GM23338 (cell line): ENCODE data around the gene SEH1L. TPM values are rescaled to one million over a fixed set of nuclear protein-coding genes. Genes with fewer than 3 reads are reported as not detected.

Experiments
- ATAC-seq: fragments of 200-7000 bp; cut with Tn5 transposase; 3 replicates; pipeline ENCODE4 v1.9.1; 2020
- DNase-seq: peaks from one replicate; pipeline ENCODE4 v3.0.0-alpha.2; 2015; ENCODE audit warnings: low spot score
- H2AFZ ChIP-seq: fragments of 200-600 bp; sonication (generic); 2 replicates; pipeline ENCODE4 v1.8.0; 2016; ENCODE audit warnings: antibody characterized with exemption, mild to moderate bottlenecking, moderate library complexity
- H3F3A ChIP-seq: fragments of 200-600 bp; sonication (generic); replicated peaks from 2 replicates; pipeline ENCODE4 v1.8.0; 2017; ENCODE audit warnings: antibody characterized with exemption, mixed run types, low read depth
- H3K27ac ChIP-seq: fragments of 200-600 bp; sonication (generic); 2 replicates; pipeline ENCODE4 v1.6.1; 2016; ENCODE audit warnings: low read depth
- H3K27me3 ChIP-seq: fragments of 200-600 bp; sonication (generic); 2 replicates; pipeline ENCODE4 v1.8.0; 2016; ENCODE audit warnings: mild to moderate bottlenecking, mixed run types, moderate library complexity; ENCODE audit not compliant: insufficient read depth
- H3K36me3 ChIP-seq: fragments of 200-600 bp; sonication (generic); 2 replicates; pipeline ENCODE4 v1.8.0; 2016; ENCODE audit warnings: mild to moderate bottlenecking; ENCODE audit not compliant: insufficient read depth
- H3K4me1 ChIP-seq: fragments of 200-600 bp; sonication (generic); 2 replicates; pipeline ENCODE4 v1.8.0; 2016; ENCODE audit warnings: mild to moderate bottlenecking, moderate library complexity; ENCODE audit not compliant: insufficient read depth
- H3K4me2 ChIP-seq: fragments of 200-600 bp; sonication (generic); 2 replicates; pipeline ENCODE4 v1.7.1; 2017; ENCODE audit warnings: mixed run types
- H3K4me3 ChIP-seq: fragments of 200-600 bp; sonication (generic); 2 replicates; pipeline ENCODE4 v1.6.1; 2016; ENCODE audit warnings: mixed run types
- H3K79me2 ChIP-seq: fragments of 200-600 bp; sonication (generic); replicated peaks from 2 replicates; pipeline ENCODE4 v1.8.0; 2017; ENCODE audit warnings: mild to moderate bottlenecking; ENCODE audit not compliant: insufficient read depth
- H3K9me2 ChIP-seq: fragments of 200-600 bp; sonication (generic); 2 replicates; pipeline ENCODE4 v1.8.0; 2017; ENCODE audit not compliant: insufficient read depth
- H4K20me1 ChIP-seq: fragments of 200-600 bp; sonication (generic); replicated peaks from 2 replicates; pipeline ENCODE4 v1.8.0; 2017; ENCODE audit warnings: mild to moderate bottlenecking; ENCODE audit not compliant: insufficient read depth
- H3K27ac Mint-ChIP-seq: 2 replicates; pipeline ENCODE4 v1.8.0; 2020; ENCODE audit warnings: inconsistent platforms, mild to moderate bottlenecking, moderate library complexity, mixed read lengths
- H3K27me3 Mint-ChIP-seq: 3 replicates; pipeline ENCODE4 v1.8.0; 2022; ENCODE audit warnings: low read depth, mild to moderate bottlenecking, moderate library complexity, mixed read lengths, inconsistent platforms; ENCODE audit not compliant: insufficient read depth, poor library complexity
- H3K36me3 Mint-ChIP-seq: 3 replicates; pipeline ENCODE4 v1.8.0; 2021; ENCODE audit warnings: low read depth, mild to moderate bottlenecking, inconsistent platforms, moderate library complexity, mixed read lengths
- H3K4me1 Mint-ChIP-seq: 3 replicates; pipeline ENCODE4 v1.8.0; 2020; ENCODE audit warnings: mild to moderate bottlenecking, inconsistent platforms, mixed read lengths
- H3K4me3 Mint-ChIP-seq: 3 replicates; pipeline ENCODE4 v1.8.0; 2021; ENCODE audit warnings: moderate library complexity, mild to moderate bottlenecking, inconsistent platforms, mixed read lengths
- H3K9me3 Mint-ChIP-seq: 3 replicates; pipeline ENCODE4 v1.8.0; 2020; ENCODE audit warnings: moderate library complexity, mild to moderate bottlenecking, inconsistent platforms, mixed read lengths
- CREB1 ChIP-seq: fragments of 250-450 bp; sonication (Bioruptor Pico); IDR thresholded peaks from 2 replicates; pipeline ENCODE4 v1.5.0; 2020; ENCODE audit warnings: low read depth, mild to moderate bottlenecking, moderate library complexity
- CTCF ChIP-seq, 2 experiments: fragments of 200-600 bp in 1 of 2; sonication (generic) in 1 of 2; conservative IDR thresholded peaks; 2 replicates each; pipeline versions ENCODE4 v1.5.1 to v1.6.1; 2016 to 2017; ENCODE audit warnings: antibody characterized with exemption in 2 of 2, low read depth in 2 of 2, mild to moderate bottlenecking in 2 of 2, moderate library complexity in 1 of 2
- ETS1 ChIP-seq: IDR thresholded peaks from 2 replicates; pipeline ENCODE4 v1.6.1; 2016; ENCODE audit warnings: antibody characterized with exemption
- EZH2 ChIP-seq: fragments of 200-600 bp; sonication (generic); IDR thresholded peaks from one replicate; pipeline ENCODE4 v1.8.0; 2017; ENCODE audit warnings: antibody characterized with exemption, mild to moderate bottlenecking, low read depth; ENCODE audit not compliant: unreplicated experiment
- EZH2phosphoT487 ChIP-seq: fragments of 200-600 bp; sonication (generic); IDR thresholded peaks from one replicate; pipeline ENCODE4 v1.8.1; 2018; ENCODE audit warnings: antibody characterized with exemption; ENCODE audit not compliant: unreplicated experiment
- JUNB ChIP-seq: IDR thresholded peaks from one replicate; pipeline ENCODE4 v1.6.1; 2016; ENCODE audit warnings: antibody characterized with exemption; ENCODE audit not compliant: unreplicated experiment
- NANOG ChIP-seq: IDR thresholded peaks from 2 replicates; pipeline ENCODE4 v1.6.1; 2016; ENCODE audit warnings: antibody characterized with exemption, borderline replicate concordance
- POLR2AphosphoS5 ChIP-seq: IDR thresholded peaks from 2 replicates; pipeline ENCODE4 v1.6.1; 2016; ENCODE audit warnings: antibody characterized with exemption, low read depth
- REST ChIP-seq: IDR thresholded peaks from one replicate; pipeline ENCODE4 v1.6.1; 2018; ENCODE audit warnings: antibody characterized with exemption; ENCODE audit not compliant: unreplicated experiment
- STAT1 ChIP-seq: IDR thresholded peaks from one replicate; pipeline ENCODE4 v1.6.1; 2016; ENCODE audit warnings: antibody characterized with exemption; ENCODE audit not compliant: unreplicated experiment
- ZNF114 ChIP-seq: fragments of 250-450 bp; sonication (Bioruptor Pico); IDR thresholded peaks from 2 replicates; pipeline ENCODE4 v1.5.0; 2020; ENCODE audit warnings: mild to moderate bottlenecking, moderate library complexity
- ZNF331 ChIP-seq: fragments of 250-450 bp; sonication (Bioruptor Pico); IDR thresholded peaks from 2 replicates; pipeline ENCODE4 v1.5.0; 2020; ENCODE audit warnings: low read depth, mild to moderate bottlenecking, moderate library complexity
- ZNF462 ChIP-seq: fragments of 250-450 bp; sonication (Bioruptor Pico); IDR thresholded peaks from 2 replicates; pipeline ENCODE4 v1.5.0; 2020; ENCODE audit warnings: mild to moderate bottlenecking, moderate library complexity
- polyA plus RNA-seq: library from polyadenylated mRNA; unstranded; fragments of >200 nt; fragmentation: Nextera tagmentation; extraction: Ambion mirVana; gene quantifications from 2 replicates; pipeline ENCODE4 v1.2.1, GENCODE V29; 2016
- total RNA-seq: library from RNA; depleted of rRNA; stranded (reverse); fragments of >200 nt; shearing (Covaris generic); gene quantifications from 2 replicates; pipeline ENCODE4 v1.2.3, GENCODE V29; 2014

The SEH1L gene
- total and polyA plus RNA-seq, 2 experiments from 2014 or later: 46.9 to 72.0 TPM

GRCh38 chr18:13007248-13007560, 59.4 kb downstream of the SEH1L start:
- H3K4me3 ChIP-seq: no peak overlapping the region
- H3K9me2 ChIP-seq: no peaks in the 10 kb centered on the region
- peaks cover 13% of the 10 kb centered on the region for H3K36me3 ChIP-seq
- no peaks in the 10 kb centered on the region for H3K27me3 ChIP-seq
- Mint-ChIP-seq H3K27ac (no peak overlapping the region), H3K27me3 (no peaks in the 10 kb centered on the region), H3K36me3 (peaks cover 27% of the 10 kb centered on the region), H3K9me3 (no peaks in the 10 kb centered on the region), H3K4me3 (no peak overlapping the region), H3K4me1 (no peaks in the 10 kb centered on the region; the same call in 2 of the 3 replicates)
- TF ChIP-seq CTCF (conservative IDR thresholded peaks at IDR 0.05; ENCODE audit: low read depth in 2 of 2) (no peak), ZNF114 (no peak), ETS1 (no peak), ZNF331 (CRISPR knock-in tag) (no peak), REST (no peak), EZH2phosphoT487 (no peak), JUNB (no peak), NANOG (no peak), CREB1 (CRISPR knock-in tag) (no peak), POLR2AphosphoS5 (no peak), STAT1 (no peak), EZH2 (no peak), ZNF462 (CRISPR knock-in tag) (no peak)
- H4K20me1 ChIP-seq: peaks cover 39% of the 10 kb centered on the region
- H3K4me1 ChIP-seq: no peaks in the 10 kb centered on the region
- no peak overlapping the region for H2AFZ ChIP-seq
- H3K4me2 ChIP-seq: no peak overlapping the region
- no peak overlapping the region for H3K27ac ChIP-seq
- ATAC-seq (no peak), DNase-seq (no peak)
- H3F3A ChIP-seq: no peaks in the 10 kb centered on the region
- H3K79me2 ChIP-seq: peaks cover 14% of the 10 kb centered on the region
